IMR-90 (cell line): Measurements from ENCODE around the gene GPI. TPM values are rescaled to one million over a fixed set of nuclear protein-coding genes. Genes with fewer than 3 reads are reported as not detected.

ENCODE experiments used
- ATAC-seq: fragments of 200-7000 bp; cut with Tn5 transposase; 2 replicates; pipeline ENCODE4 v1.9.1; 2020; ENCODE audit warnings: low read depth, mild to moderate bottlenecking, moderate library complexity
- BruUV-seq: library from RNA; stranded (reverse); fragments of 400-500 nt; replicated peaks from 2 replicates; lab custom pipeline; 2021; lab: Mats Ljungman, UMichigan
- CTCF ChIA-PET: fragments of 300-600 bp; formaldehyde crosslinking; extraction: SDS; loops from one replicate; lab custom pipeline; 2021; ENCODE audit warnings: antibody characterized with exemption; lab: Yijun Ruan, JAX
- POLR2A ChIA-PET: fragments of 300-600 bp; sonication (Branson Sonifier 250); formaldehyde crosslinking; loops from one replicate; lab custom pipeline; 2022; ENCODE audit warnings: antibody characterized with exemption; ENCODE audit not compliant: unreplicated experiment; lab: Charles Lee
- DNase-seq: peaks from one replicate; pipeline ENCODE4 v3.0.0; 2013
- H2AFZ ChIP-seq: replicated peaks from 2 replicates; pipeline ENCODE3; 2013; ENCODE audit warnings: low read length, mild to moderate bottlenecking; ENCODE audit not compliant: poor library complexity
- H2AK5ac ChIP-seq: 2 replicates; pipeline ENCODE4 v1.6.1; 2013; ENCODE audit warnings: low read depth, low read length, inconsistent platforms
- H2AK9ac ChIP-seq: replicated peaks from 2 replicates; pipeline ENCODE3; 2013; ENCODE audit warnings: mild to moderate bottlenecking, low read depth, low read length, moderate library complexity; ENCODE audit not compliant: poor library complexity
- H2BK120ac ChIP-seq: 2 replicates; pipeline ENCODE4 v1.6.1; 2013; ENCODE audit warnings: low read depth, low read length, inconsistent platforms
- H2BK15ac ChIP-seq: 3 replicates; pipeline ENCODE4 v1.6.1; 2013; ENCODE audit warnings: low read depth, low read length, inconsistent platforms
- H2BK20ac ChIP-seq: 2 replicates; pipeline ENCODE4 v1.6.1; 2013; ENCODE audit warnings: low read depth, mild to moderate bottlenecking, inconsistent platforms, low read length, moderate library complexity
- H2BK5ac ChIP-seq: 2 replicates; pipeline ENCODE4 v1.6.1; 2013; ENCODE audit warnings: mild to moderate bottlenecking, low read depth, low read length, inconsistent platforms; ENCODE audit not compliant: poor library complexity, severe bottlenecking
- H3K14ac ChIP-seq: replicated peaks from 2 replicates; pipeline ENCODE4 v1.6.1; 2013; ENCODE audit warnings: low read depth, low read length, inconsistent platforms
- H3K18ac ChIP-seq: 2 replicates; pipeline ENCODE4 v1.6.1; 2013; ENCODE audit warnings: low read depth, low read length, control low read depth
- H3K23ac ChIP-seq: 2 replicates; pipeline ENCODE4 v1.6.1; 2013; ENCODE audit warnings: low read depth, low read length, inconsistent platforms
- H3K27ac ChIP-seq: 2 replicates; pipeline ENCODE4 v1.5.1; 2013; ENCODE audit warnings: mild to moderate bottlenecking, control low read depth, low read length; ENCODE audit not compliant: insufficient read depth
- H3K27me3 ChIP-seq: 2 replicates; pipeline ENCODE4 v1.6.1; 2013; ENCODE audit warnings: low read length; ENCODE audit not compliant: control insufficient read depth, insufficient read depth
- H3K36me3 ChIP-seq: 2 replicates; pipeline ENCODE4 v1.6.1; 2013; ENCODE audit warnings: low read length, mixed read lengths; ENCODE audit not compliant: control insufficient read depth, insufficient read depth
- H3K4ac ChIP-seq: 2 replicates; pipeline ENCODE4 v1.6.1; 2013; ENCODE audit warnings: low read depth, low read length, inconsistent platforms
- H3K4me1 ChIP-seq: 2 replicates; pipeline ENCODE4 v1.6.1; 2013; ENCODE audit warnings: low read length, mixed read lengths; ENCODE audit not compliant: control insufficient read depth, insufficient read depth
- H3K4me2 ChIP-seq: 2 replicates; pipeline ENCODE4 v1.6.1; 2013; ENCODE audit warnings: low read depth, mild to moderate bottlenecking, control low read depth, low read length, moderate library complexity
- H3K4me3 ChIP-seq: 2 replicates; pipeline ENCODE4 v1.5.1; 2013; ENCODE audit warnings: low read depth, mild to moderate bottlenecking, control low read depth, low read length, moderate library complexity; ENCODE audit not compliant: insufficient read depth
- H3K56ac ChIP-seq: 2 replicates; pipeline ENCODE4 v1.6.1; 2013; ENCODE audit warnings: low read length, inconsistent platforms; ENCODE audit not compliant: insufficient read depth; ENCODE audit errors: extremely low read depth
- H3K79me1 ChIP-seq, 2 experiments: 2 replicates each; pipeline ENCODE4 v1.6.1; 2013; ENCODE audit warnings: low read length in 2 of 2, inconsistent platforms in 1 of 2, low read depth in 1 of 2
- H3K9ac ChIP-seq: 2 replicates; pipeline ENCODE4 v1.6.1; 2013; ENCODE audit warnings: low read depth, low read length, control low read depth
- H3K9me1 ChIP-seq: 2 replicates; pipeline ENCODE4 v1.6.1; 2013; ENCODE audit warnings: low read length, inconsistent platforms; ENCODE audit not compliant: insufficient read depth
- H3K9me3 ChIP-seq: 2 replicates; pipeline ENCODE4 v1.6.1; 2013; ENCODE audit warnings: low read length; ENCODE audit not compliant: control insufficient read depth, insufficient read depth
- H4K20me1 ChIP-seq: 2 replicates; pipeline ENCODE4 v1.6.1; 2013; ENCODE audit warnings: low read length, inconsistent platforms; ENCODE audit not compliant: insufficient read depth
- H4K5ac ChIP-seq: 2 replicates; pipeline ENCODE4 v1.6.1; 2013; ENCODE audit warnings: mild to moderate bottlenecking, low read depth, low read length, control low read depth
- H4K8ac ChIP-seq, 2 experiments: 2 replicates each; pipeline ENCODE4 v1.6.1; 2013; ENCODE audit warnings: low read depth in 2 of 2, low read length in 2 of 2, control low read depth in 1 of 2, inconsistent platforms in 1 of 2
- H4K91ac ChIP-seq: 2 replicates; pipeline ENCODE4 v1.6.1; 2013; ENCODE audit warnings: low read depth, low read length, inconsistent platforms; ENCODE audit not compliant: insufficient read depth
- BHLHE40 ChIP-seq: fragments of 150-350 bp; IDR thresholded peaks from 2 replicates; pipeline ENCODE4 v1.6.1; 2016; ENCODE audit warnings: mild to moderate bottlenecking, low read depth, low read length
- CEBPB ChIP-seq: IDR thresholded peaks from 2 replicates; pipeline ENCODE4 v1.6.1; 2012; ENCODE audit warnings: low read depth, low read length, improper control_type of control experiment
- CHD1 ChIP-seq: IDR thresholded peaks from 2 replicates; pipeline ENCODE4 v1.6.1; 2012; ENCODE audit warnings: low read depth, low read length, improper control_type of control experiment
- CTCF ChIP-seq: conservative IDR thresholded peaks from 2 replicates; pipeline ENCODE4 v1.5.1; 2012; ENCODE audit warnings: mild to moderate bottlenecking, low read depth, low read length, improper control_type of control experiment
- FOS ChIP-seq: fragments of 150-350 bp; IDR thresholded peaks from 2 replicates; pipeline ENCODE4 v1.6.1; 2016; ENCODE audit warnings: low read depth, low read length
- MAFK ChIP-seq: IDR thresholded peaks from 2 replicates; pipeline ENCODE4 v1.6.1; 2012; ENCODE audit warnings: low read depth, low read length, improper control_type of control experiment
- MXI1 ChIP-seq: IDR thresholded peaks from 2 replicates; pipeline ENCODE4 v1.6.1; 2012; ENCODE audit warnings: low read depth, mild to moderate bottlenecking, low read length, moderate library complexity, borderline replicate concordance
- POLR2A ChIP-seq: IDR thresholded peaks from 2 replicates; pipeline ENCODE4 v1.6.1; 2012; ENCODE audit warnings: mild to moderate bottlenecking, low read depth, low read length
- RCOR1 ChIP-seq: IDR thresholded peaks from 2 replicates; pipeline ENCODE4 v1.6.1; 2012; ENCODE audit warnings: mild to moderate bottlenecking, low read length, improper control_type of control experiment; ENCODE audit not compliant: insufficient replicate concordance
- RFX5 ChIP-seq: IDR thresholded peaks from 2 replicates; pipeline ENCODE4 v1.8.0; 2012; ENCODE audit warnings: low read depth, mild to moderate bottlenecking, low read length, moderate library complexity
- SMC3 ChIP-seq: fragments of 150-350 bp; IDR thresholded peaks from 2 replicates; pipeline ENCODE4 v1.6.1; 2016; ENCODE audit warnings: low read depth, mild to moderate bottlenecking, antibody characterized with exemption, low read length, moderate library complexity
- USF2 ChIP-seq: fragments of 150-350 bp; IDR thresholded peaks from 2 replicates; pipeline ENCODE4 v1.6.1; 2017; ENCODE audit warnings: mild to moderate bottlenecking, antibody characterized with exemption, low read length, low read depth
- WGBS, 2 experiments: methylation state at CpG; one replicate each; pipeline versions ENCODE4 v1.1.5 to v1.1.7; 2013; ENCODE audit warnings: missing lambda C conversion rate in 2 of 2; ENCODE audit not compliant: insufficient read length in 1 of 2; ENCODE audit errors: extremely low coverage in 2 of 2; 5-methylcytosine and 5-hydroxymethylcytosine counted together
- dilution Hi-C: fragments of 300-500 bp; cut with HindIII; formaldehyde crosslinking; loops from one replicate; pipeline ENCODE4 v1.14.3; 2018; ENCODE audit warnings: low sequenced_read_pairs; ENCODE audit not compliant: unreplicated experiment
- in situ Hi-C: fragments of 300-500 bp; cut with MboI; formaldehyde crosslinking; loops from 3 replicates; pipeline ENCODE4 v1.14.3; 2019; ENCODE audit warnings: low sequenced_read_pairs, inconsistent platforms, mixed read lengths
- intact Hi-C: fragments of 100-400 bp; cut with micrococcal nuclease; formaldehyde crosslinking; loops from 2 replicates; pipeline ENCODE4 v1.10.0; 2022
- polyA plus RNA-seq, 3 experiments: library from polyadenylated mRNA; depleted of rRNA; stranded (reverse); fragments of >200 nt; gene quantifications; 2 replicates each; pipeline ENCODE4 v1.2.3, GENCODE V29; 2012; ENCODE audit warnings: low replicate concordance in 1 of 3
- total RNA-seq: library from RNA; depleted of rRNA; stranded (reverse); fragments of >200 nt; gene quantifications from 2 replicates; pipeline ENCODE4 v1.2.3, GENCODE V29; 2012

GPI gene
- total and polyA plus RNA-seq, 2 of the 4 experiments (the other 2 are of a cell fraction) = 147 to 239 TPM

GRCh38 chr19:34387446-34387810, 22.4 kb downstream of the GPI start:
- H3K9me1 ChIP-seq = peaks cover 32% of the 10 kb centered on the region
- no peak overlapping the region for H2BK120ac ChIP-seq
- peaks cover 36 to 59% of the 10 kb centered on the region in 2 experiments for H3K79me1 ChIP-seq
- 100% methylated on average over 1 of the region's 1 CpG; no CpG with 5 or more reads in 1 of the 2 experiments for WGBS, 2 experiments
- H3K56ac ChIP-seq = no peak overlapping the region
- CTCF ChIA-PET = no interaction called here
- no peak overlapping the region for H3K27ac ChIP-seq
- H2AK9ac ChIP-seq = no peak overlapping the region
- no peak overlapping the region for H4K91ac ChIP-seq
- ATAC-seq (no peak), DNase-seq (no peak)
- no peak overlapping the region for H3K9ac ChIP-seq
- POLR2A ChIA-PET = no interaction called here
- peaks cover 88% of the 10 kb centered on the region for H3K36me3 ChIP-seq
- in situ Hi-C loops = no loop called here
- no peak overlapping the region for H2BK15ac ChIP-seq
- no peak overlapping the region for H3K14ac ChIP-seq
- H3K27me3 ChIP-seq = no peaks in the 10 kb centered on the region
- H3K4me1 ChIP-seq = no peaks in the 10 kb centered on the region
- intact Hi-C loops = no loop called here
- no peak for TF ChIP-seq RFX5
- no peak for TF ChIP-seq MAFK
- no peak for TF ChIP-seq USF2
- TF ChIP-seq BHLHE40 = no peak
- no peak for TF ChIP-seq CTCF
- TF ChIP-seq POLR2A = no peak
- no peak for TF ChIP-seq CEBPB
- no peak for TF ChIP-seq SMC3
- TF ChIP-seq FOS = no peak
- TF ChIP-seq RCOR1 = no peak
- no peak for TF ChIP-seq CHD1
- TF ChIP-seq MXI1 = no peak
- no peak overlapping the region for H3K4ac ChIP-seq
- no peak overlapping the region for H3K23ac ChIP-seq
- H4K20me1 ChIP-seq = peaks cover 33% of the 10 kb centered on the region
- no peak overlapping the region for H3K4me3 ChIP-seq
- no peak overlapping the region for H2AK5ac ChIP-seq
- H4K5ac ChIP-seq = no peak overlapping the region
- H2BK20ac ChIP-seq = no peak overlapping the region
- no peak overlapping the region for H3K4me2 ChIP-seq
- no peak overlapping the region for H4K8ac ChIP-seq
- dilution Hi-C loops = no loop called here
- BruUV-seq = no TSS peak
- H3K9me3 ChIP-seq = no peaks in the 10 kb centered on the region
- H2AFZ ChIP-seq = no peak overlapping the region
- no peak overlapping the region for H2BK5ac ChIP-seq
- no peak overlapping the region for H3K18ac ChIP-seq
